ENCODE data around the gene LIPN.

LIPN gene

DNA sequence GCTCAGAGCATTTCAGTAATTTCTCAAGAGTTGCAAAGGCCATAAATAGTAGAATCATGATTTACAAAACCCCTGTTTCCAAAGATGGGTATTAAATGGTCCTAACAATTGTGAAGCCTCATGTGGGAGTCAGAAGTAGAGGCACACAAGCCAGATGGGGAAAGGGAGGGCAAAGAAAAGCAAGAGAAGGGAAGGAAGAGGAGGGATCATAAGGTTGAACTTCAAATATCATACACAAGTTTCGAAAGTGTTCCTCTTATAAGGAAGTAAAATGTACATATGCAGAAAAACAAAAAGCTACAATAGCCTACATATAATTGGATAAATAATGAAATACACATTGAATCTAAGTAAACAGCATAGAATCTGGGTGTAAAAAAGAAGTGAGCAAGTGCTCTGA, 6.0 kb downstream of the LIPN start:
- no peak for TF ChIP-seq SIN3A (IDR thresholded peaks at IDR 0.05; ENCODE audit: borderline replicate concordance, insufficient read depth, low read length)
- TF ChIP-seq, protein P1, sequence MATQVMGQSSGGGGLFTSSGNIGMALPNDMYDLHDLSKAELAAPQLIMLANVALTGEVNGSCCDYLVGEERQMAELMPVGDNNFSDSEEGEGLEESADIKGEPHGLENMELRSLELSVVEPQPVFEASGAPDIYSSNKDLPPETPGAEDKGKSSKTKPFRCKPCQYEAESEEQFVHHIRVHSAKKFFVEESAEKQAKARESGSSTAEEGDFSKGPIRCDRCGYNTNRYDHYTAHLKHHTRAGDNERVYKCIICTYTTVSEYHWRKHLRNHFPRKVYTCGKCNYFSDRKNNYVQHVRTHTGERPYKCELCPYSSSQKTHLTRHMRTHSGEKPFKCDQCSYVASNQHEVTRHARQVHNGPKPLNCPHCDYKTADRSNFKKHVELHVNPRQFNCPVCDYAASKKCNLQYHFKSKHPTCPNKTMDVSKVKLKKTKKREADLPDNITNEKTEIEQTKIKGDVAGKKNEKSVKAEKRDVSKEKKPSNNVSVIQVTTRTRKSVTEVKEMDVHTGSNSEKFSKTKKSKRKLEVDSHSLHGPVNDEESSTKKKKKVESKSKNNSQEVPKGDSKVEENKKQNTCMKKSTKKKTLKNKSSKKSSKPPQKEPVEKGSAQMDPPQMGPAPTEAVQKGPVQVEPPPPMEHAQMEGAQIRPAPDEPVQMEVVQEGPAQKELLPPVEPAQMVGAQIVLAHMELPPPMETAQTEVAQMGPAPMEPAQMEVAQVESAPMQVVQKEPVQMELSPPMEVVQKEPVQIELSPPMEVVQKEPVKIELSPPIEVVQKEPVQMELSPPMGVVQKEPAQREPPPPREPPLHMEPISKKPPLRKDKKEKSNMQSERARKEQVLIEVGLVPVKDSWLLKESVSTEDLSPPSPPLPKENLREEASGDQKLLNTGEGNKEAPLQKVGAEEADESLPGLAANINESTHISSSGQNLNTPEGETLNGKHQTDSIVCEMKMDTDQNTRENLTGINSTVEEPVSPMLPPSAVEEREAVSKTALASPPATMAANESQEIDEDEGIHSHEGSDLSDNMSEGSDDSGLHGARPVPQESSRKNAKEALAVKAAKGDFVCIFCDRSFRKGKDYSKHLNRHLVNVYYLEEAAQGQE (IDR thresholded peaks at IDR 0.05; ENCODE audit: insufficient read depth in 1 of 2, low read depth in 2 of 2, low read length in 2 of 2), result no peak
- no peak for TF ChIP-seq POLR2AphosphoS5 (IDR thresholded peaks at IDR 0.05; ENCODE audit: low read depth, low read length)
- TF ChIP-seq FOXP2 (optimal IDR thresholded peaks at IDR 0.05; ENCODE audit: borderline replicate concordance, extremely low read depth, extremely low read length, insufficient read depth), result no peak
- no peak for TF ChIP-seq TAF1 (IDR thresholded peaks at IDR 0.05; ENCODE audit: borderline replicate concordance, insufficient read depth, low read length)

DNA sequence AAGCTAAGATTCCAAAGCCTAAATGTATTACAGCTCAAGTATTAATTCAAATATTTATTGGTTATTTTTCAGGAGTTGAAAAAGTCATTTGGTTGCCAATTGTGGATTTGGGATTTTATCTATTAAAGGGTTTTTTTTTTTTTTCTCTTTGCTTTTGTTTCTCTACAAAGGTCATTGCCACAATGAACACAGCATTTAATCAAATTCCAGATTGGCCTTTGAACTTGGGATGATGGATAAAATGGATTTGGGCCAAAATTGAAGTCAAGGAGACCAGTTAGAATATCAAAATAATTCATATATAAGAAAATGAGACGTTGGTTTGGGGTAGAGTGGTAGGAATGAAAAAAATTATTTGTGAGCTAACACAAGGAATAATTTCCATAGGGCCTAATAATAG, 9.6 kb downstream of the LIPN start:
- TF ChIP-seq POLR2AphosphoS5 (IDR thresholded peaks at IDR 0.05; ENCODE audit: low read depth, low read length) (no peak), TAF1 (IDR thresholded peaks at IDR 0.05; ENCODE audit: borderline replicate concordance, insufficient read depth, low read length) (no peak), SIN3A (IDR thresholded peaks at IDR 0.05; ENCODE audit: borderline replicate concordance, insufficient read depth, low read length) (no peak), FOXP2 (optimal IDR thresholded peaks at IDR 0.05; ENCODE audit: borderline replicate concordance, extremely low read depth, extremely low read length, insufficient read depth) (no peak)
- TF ChIP-seq, protein P1 (IDR thresholded peaks at IDR 0.05; ENCODE audit: insufficient read depth in 1 of 2, low read depth in 2 of 2, low read length in 2 of 2), result no peak

DNA sequence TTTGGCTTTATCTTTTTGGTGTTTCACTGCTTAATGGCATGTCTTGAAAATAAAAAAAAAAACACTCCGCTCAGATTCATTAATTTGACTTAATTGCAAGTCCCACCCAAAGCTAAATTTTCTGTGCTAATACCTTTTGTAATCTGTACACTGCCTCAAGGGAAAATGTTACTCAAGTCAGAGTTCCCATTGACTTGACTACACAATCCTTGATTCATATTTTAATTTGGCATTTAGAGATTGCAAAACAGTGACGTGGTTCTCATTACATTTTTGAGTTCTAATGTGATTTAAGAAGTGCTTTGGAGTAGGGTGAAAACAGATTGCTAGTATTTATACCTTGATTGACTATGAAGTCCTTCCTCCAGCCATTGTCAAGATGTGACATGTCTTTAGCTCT, 21.4 kb downstream of the LIPN start:
- TF ChIP-seq FOXP2 (optimal IDR thresholded peaks at IDR 0.05; ENCODE audit: borderline replicate concordance, extremely low read depth, extremely low read length, insufficient read depth) (no peak), TAF1 (IDR thresholded peaks at IDR 0.05; ENCODE audit: borderline replicate concordance, insufficient read depth, low read length) (no peak), SIN3A (IDR thresholded peaks at IDR 0.05; ENCODE audit: borderline replicate concordance, insufficient read depth, low read length) (no peak), POLR2AphosphoS5 (IDR thresholded peaks at IDR 0.05; ENCODE audit: low read depth, low read length) (no peak)
- TF ChIP-seq, protein P1 (IDR thresholded peaks at IDR 0.05; ENCODE audit: insufficient read depth in 1 of 2, low read depth in 2 of 2, low read length in 2 of 2), result no peak

DNA sequence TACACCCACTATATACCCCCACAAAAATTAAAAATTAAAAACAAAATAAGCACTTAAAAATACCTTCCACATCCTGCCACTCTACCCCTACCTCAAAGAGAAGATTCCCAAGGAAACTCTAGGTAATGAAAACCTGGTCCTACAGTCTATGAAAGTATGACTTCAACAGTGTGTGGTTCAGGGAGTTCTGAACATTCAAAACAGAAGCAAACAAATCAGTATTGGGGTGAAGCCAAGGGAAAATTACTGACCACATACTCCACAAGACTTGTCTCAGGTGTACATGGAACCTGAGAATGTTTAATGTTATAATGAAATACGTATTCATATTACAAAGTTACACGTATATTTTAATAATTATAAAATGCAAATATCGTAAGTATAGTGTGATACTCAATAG, 22.4 kb downstream of the LIPN start:
- TF ChIP-seq SIN3A (IDR thresholded peaks at IDR 0.05; ENCODE audit: borderline replicate concordance, insufficient read depth, low read length) (no peak), TAF1 (IDR thresholded peaks at IDR 0.05; ENCODE audit: borderline replicate concordance, insufficient read depth, low read length) (no peak), POLR2AphosphoS5 (IDR thresholded peaks at IDR 0.05; ENCODE audit: low read depth, low read length) (no peak)

DNA sequence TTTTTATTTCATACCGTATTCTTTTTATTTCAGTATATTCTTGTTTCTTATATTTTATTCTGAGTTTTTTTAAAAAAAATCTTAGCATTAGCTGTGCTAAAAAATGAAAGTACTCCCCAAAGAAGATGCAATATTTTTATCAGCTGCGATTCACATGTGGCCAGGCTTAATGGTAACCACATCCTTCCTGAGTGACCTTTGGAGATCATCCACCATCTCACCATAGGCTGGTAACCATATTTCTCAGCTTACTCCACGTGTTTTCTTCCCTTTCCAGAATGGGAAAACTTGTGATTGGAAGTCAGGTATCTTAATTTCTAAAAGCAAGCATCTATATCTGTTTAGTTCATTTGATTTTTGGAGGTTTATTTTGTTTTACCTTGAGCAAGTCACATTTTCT, 23.9 kb downstream of the LIPN start:
- no peak for TF ChIP-seq TAF1 (IDR thresholded peaks at IDR 0.05; ENCODE audit: borderline replicate concordance, insufficient read depth, low read length)

DNA sequence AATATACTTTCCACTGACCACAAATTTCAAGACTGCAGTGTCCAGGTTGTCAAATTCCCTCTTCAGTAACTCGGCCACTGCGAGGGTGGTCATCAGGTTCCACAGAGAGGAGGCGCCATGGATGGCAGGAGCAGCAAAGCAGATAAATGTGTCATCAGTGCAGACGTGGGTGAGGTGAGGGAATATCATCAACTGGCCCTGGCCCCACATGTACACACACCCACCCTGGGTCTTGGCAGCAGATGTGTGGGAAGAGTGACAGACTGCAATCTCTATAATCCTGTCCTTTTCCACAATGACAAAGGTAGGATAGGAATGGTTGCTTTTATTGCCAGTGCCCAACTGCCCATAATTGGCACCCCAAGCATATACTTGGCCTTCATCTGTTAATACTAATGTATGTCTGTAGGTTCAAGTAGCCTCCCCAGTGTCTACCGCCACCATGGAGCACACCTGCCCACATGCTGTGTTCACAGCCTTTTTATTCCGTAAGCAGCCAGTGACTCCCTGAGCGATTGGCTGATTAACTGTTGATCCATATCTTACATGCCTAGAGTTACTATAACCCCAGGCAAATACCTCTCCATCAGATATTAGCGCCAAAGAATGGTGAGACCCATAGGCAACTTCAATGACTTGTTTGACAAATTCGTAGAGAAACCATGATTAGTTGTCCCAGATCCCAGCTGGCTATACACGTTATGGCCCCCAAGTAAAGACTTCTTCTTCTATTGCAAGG, 26.4 kb downstream of the LIPN start:
- TF ChIP-seq POLR2AphosphoS5 (IDR thresholded peaks at IDR 0.05; ENCODE audit: low read depth, low read length), result no peak
- no peak for TF ChIP-seq TAF1 (IDR thresholded peaks at IDR 0.05; ENCODE audit: borderline replicate concordance, insufficient read depth, low read length)
- TF ChIP-seq, protein P1 (IDR thresholded peaks at IDR 0.05; ENCODE audit: insufficient read depth in 1 of 2, low read depth in 2 of 2, low read length in 2 of 2), result no peak
- no peak for TF ChIP-seq FOXP2 (optimal IDR thresholded peaks at IDR 0.05; ENCODE audit: borderline replicate concordance, extremely low read depth, extremely low read length, insufficient read depth)
- TF ChIP-seq SIN3A (IDR thresholded peaks at IDR 0.05; ENCODE audit: borderline replicate concordance, insufficient read depth, low read length), result no peak

Measured in PFSK-1 (cell line).